ENCODE measurements around the gene ZCCHC14.

Gene ZCCHC14

DNA sequence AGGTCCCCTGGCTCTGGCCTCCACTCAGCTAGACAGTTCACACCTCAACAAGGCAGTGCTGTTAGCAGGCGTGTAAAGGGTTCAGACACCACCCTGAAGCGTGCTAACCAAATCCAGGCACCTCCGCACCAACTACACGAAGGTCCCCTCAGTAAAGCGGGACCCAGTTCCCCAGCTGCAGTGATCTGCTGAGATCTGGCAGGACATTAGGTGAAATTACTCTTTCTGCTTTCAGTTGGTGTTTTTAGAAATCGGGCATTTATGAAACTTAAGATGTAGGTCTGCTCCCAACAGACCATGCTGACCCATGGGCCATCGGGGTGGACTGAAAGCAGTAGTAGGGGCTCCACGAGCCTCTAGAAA, 136.4 kb downstream of the ZCCHC14 start:
- DNase-seq, result no peak
